HEK293 (cell line): ENCODE data around the gene MC2R.

Experiments used
- CTCF ChIA-PET: fragments of 350-600 bp; formaldehyde crosslinking; extraction: SDS; loops from one replicate; lab custom pipeline; 2021; ENCODE audit warnings: antibody characterized with exemption; lab: Yijun Ruan, JAX
- POLR2A ChIA-PET: fragments of 300-600 bp; formaldehyde crosslinking; extraction: SDS; loops from one replicate; lab custom pipeline; 2020; ENCODE audit warnings: antibody characterized with exemption, inconsistent platforms; lab: Yijun Ruan, JAX
- H3K27ac ChIP-seq: fragments of 200-500 bp; sonication (Bioruptor generic); 2 replicates; pipeline ENCODE4 v1.5.1; 2014; ENCODE audit warnings: low read depth, low read length, control low read depth, inconsistent platforms; ENCODE audit errors: extremely low read depth
- H3K36me3 ChIP-seq, 2 experiments: fragments of 200-500 bp in 1 of 2; sonication (Bioruptor generic) in 1 of 2; 1 replicate in 1 of 2; 2 replicates in 1 of 2; pipeline ENCODE4 v1.5.1; 2014 to 2017; ENCODE audit warnings: inconsistent platforms in 2 of 2, low read length in 2 of 2; ENCODE audit not compliant: control insufficient read depth in 2 of 2, insufficient read depth in 1 of 2
- H3K4me1 ChIP-seq: fragments of 200-500 bp; sonication (Bioruptor generic); 2 replicates; pipeline ENCODE4 v1.5.1; 2014; ENCODE audit warnings: mild to moderate bottlenecking, low read length, inconsistent platforms; ENCODE audit not compliant: control insufficient read depth, insufficient read depth
- H3K4me3 ChIP-seq: 2 replicates; pipeline ENCODE4 v1.5.1; 2011; ENCODE audit warnings: low read depth, mild to moderate bottlenecking, control low read depth, low read length, moderate library complexity
- H3K9me3 ChIP-seq: fragments of 200-500 bp; sonication (Bioruptor generic); 2 replicates; pipeline ENCODE4 v1.5.1; 2014; ENCODE audit warnings: low read depth, low read length, inconsistent platforms; ENCODE audit not compliant: control insufficient read depth, insufficient read depth
- HIC1 ChIP-seq: fragments of 450-650 bp; formaldehyde crosslinking; IDR thresholded peaks from 2 replicates; pipeline ENCODE4 v1.5.1; 2016; ENCODE audit warnings: missing biosample characterization, missing genetic modification characterization
- KLF8 ChIP-seq: fragments of 450-650 bp; formaldehyde crosslinking; IDR thresholded peaks from 2 replicates; pipeline ENCODE4 v1.5.1; 2016; ENCODE audit warnings: missing biosample characterization, missing genetic modification characterization
- ZNF16 ChIP-seq: fragments of 450-650 bp; formaldehyde crosslinking; IDR thresholded peaks from 2 replicates; pipeline ENCODE4 v1.5.1; 2016; ENCODE audit warnings: low read depth, missing biosample characterization, missing genetic modification characterization
- ZNF169 ChIP-seq: fragments of 450-650 bp; formaldehyde crosslinking; IDR thresholded peaks from 2 replicates; pipeline ENCODE4 v1.5.1; 2016; ENCODE audit warnings: missing biosample characterization, missing genetic modification characterization
- ZNF184 ChIP-seq: fragments of 450-650 bp; IDR thresholded peaks from 2 replicates; pipeline ENCODE4 v1.5.1; 2018; ENCODE audit warnings: missing biosample characterization, mild to moderate bottlenecking, missing genetic modification characterization
- ZNF274 ChIP-seq, 2 experiments: fragments of 200-500 bp in 1 of 2; fragments of 450-650 bp in 1 of 2; sonication (Bioruptor generic) in 1 of 2; formaldehyde crosslinking in 1 of 2; IDR thresholded peaks; 2 replicates each; pipeline versions ENCODE4 v1.5.1 to v1.6.1; 2014 to 2016; ENCODE audit warnings: borderline replicate concordance in 1 of 2, inconsistent platforms in 1 of 2, low read length in 1 of 2, missing biosample characterization in 1 of 2, missing genetic modification characterization in 1 of 2
- ZNF280C ChIP-seq: fragments of 450-650 bp; formaldehyde crosslinking; IDR thresholded peaks from 2 replicates; pipeline ENCODE4 v1.5.1; 2016; ENCODE audit warnings: missing biosample characterization, missing genetic modification characterization
- ZNF280D ChIP-seq: fragments of 450-650 bp; formaldehyde crosslinking; IDR thresholded peaks from 2 replicates; pipeline ENCODE4 v1.5.1; 2016; ENCODE audit warnings: missing biosample characterization, missing genetic modification characterization
- ZNF324 ChIP-seq: fragments of 450-650 bp; formaldehyde crosslinking; IDR thresholded peaks from 2 replicates; pipeline ENCODE4 v1.5.1; 2016; ENCODE audit warnings: missing biosample characterization, missing genetic modification characterization
- ZNF585B ChIP-seq: fragments of 450-650 bp; formaldehyde crosslinking; IDR thresholded peaks from 2 replicates; pipeline ENCODE4 v1.5.1; 2016; ENCODE audit warnings: missing biosample characterization, missing genetic modification characterization
- ZNF645 ChIP-seq: fragments of 450-650 bp; formaldehyde crosslinking; IDR thresholded peaks from 2 replicates; pipeline ENCODE4; 2016; ENCODE audit warnings: missing biosample characterization, missing genetic modification characterization
- ZNF664 ChIP-seq: fragments of 450-650 bp; formaldehyde crosslinking; IDR thresholded peaks from 2 replicates; pipeline ENCODE4 v1.5.1; 2016; ENCODE audit warnings: missing biosample characterization, missing genetic modification characterization
- ZNF76 ChIP-seq: fragments of 450-650 bp; formaldehyde crosslinking; IDR thresholded peaks from 2 replicates; pipeline ENCODE4; 2016; ENCODE audit warnings: low read depth, missing biosample characterization, missing genetic modification characterization, borderline replicate concordance
- ZNF777 ChIP-seq: fragments of 450-650 bp; formaldehyde crosslinking; IDR thresholded peaks from 2 replicates; pipeline ENCODE4 v1.5.1; 2017; ENCODE audit warnings: missing biosample characterization, missing genetic modification characterization, borderline replicate concordance
- ZSCAN30 ChIP-seq: fragments of 450-650 bp; IDR thresholded peaks from 2 replicates; pipeline ENCODE4 v1.5.1; 2018; ENCODE audit warnings: missing biosample characterization, mild to moderate bottlenecking, missing genetic modification characterization, moderate library complexity

MC2R gene

GRCh38 chr18:13915391-13915790, at the start of gene MC2R:
Gene MC2R, minus strand, starts transcription at chr18:13915536. Its CDS starts 30,018 bp downstream, at chr18:13885518.
- ChIA-PET POLR2A (no interaction called here), CTCF (interaction anchor here (1.0 to 1.1 kb wide), 2 partner anchors 91 to 111 kb away, joined by 3 read pairs; partner anchors contain the start of gene MC5R)
- no peaks in the 10 kb centered on the region for H3K9me3 ChIP-seq
- H3K27ac ChIP-seq: no peak within 1 kb of the TSS
- TF ChIP-seq KLF8 (tag by site-specific recombination) (no peak), ZNF645 (tag by site-specific recombination) (no peak), ZNF280C (tag by site-specific recombination) (no peak), ZSCAN30 (no peak), ZNF76 (tag by site-specific recombination) (no peak), ZNF585B (tag by site-specific recombination) (no peak), ZNF664 (no peak), ZNF184 (tag by site-specific recombination) (no peak), HIC1 (tag by site-specific recombination) (no peak)
- no peaks in the 10 kb centered on the region for H3K4me1 ChIP-seq
- no peaks in the 10 kb centered on the region for H3K36me3 ChIP-seq
- H3K4me3 ChIP-seq: no peak within 1 kb of the TSS

- Histone ChIP-seq H3K9me3 (no peaks in the 10 kb centered on the region), H3K27ac (no peak overlapping the region), H3K36me3 (no peaks in the 10 kb centered on the region), H3K4me3 (no peak overlapping the region), H3K4me1 (no peaks in the 10 kb centered on the region)
- POLR2A ChIA-PET: no interaction called here
- CTCF ChIA-PET: interaction anchor here (0.7 kb wide), 1 partner anchor 50 kb away, joined by 4 read pairs; no protein-coding TSS in a partner anchor
- TF ChIP-seq ZNF280D (tag by site-specific recombination) (no peak), ZNF324 (no peak), ZNF274 (IDR thresholded peaks at IDR 0.05; ENCODE audit: low read length) (no peak), ZNF274 (tag by site-specific recombination; IDR thresholded peaks at IDR 0.05; ENCODE audit: borderline replicate concordance) (no peak), ZNF169 (tag by site-specific recombination) (no peak), ZNF777 (tag by site-specific recombination) (no peak), ZNF16 (tag by site-specific recombination) (no peak)
These were observed 30.5 kb upstream of the MC2R start for GRCh38 chr18:13945811-13946210.
